C1 segment of cervical spinal cord (tissue), 14 donors: ENCODE data around the gene TMUB2.

ENCODE experiments used
- DNase-seq, 14 donors: peaks; one replicate each; lab custom pipeline; 2025; lab: John Stamatoyannopoulos, UW

The TMUB2 gene

DNA sequence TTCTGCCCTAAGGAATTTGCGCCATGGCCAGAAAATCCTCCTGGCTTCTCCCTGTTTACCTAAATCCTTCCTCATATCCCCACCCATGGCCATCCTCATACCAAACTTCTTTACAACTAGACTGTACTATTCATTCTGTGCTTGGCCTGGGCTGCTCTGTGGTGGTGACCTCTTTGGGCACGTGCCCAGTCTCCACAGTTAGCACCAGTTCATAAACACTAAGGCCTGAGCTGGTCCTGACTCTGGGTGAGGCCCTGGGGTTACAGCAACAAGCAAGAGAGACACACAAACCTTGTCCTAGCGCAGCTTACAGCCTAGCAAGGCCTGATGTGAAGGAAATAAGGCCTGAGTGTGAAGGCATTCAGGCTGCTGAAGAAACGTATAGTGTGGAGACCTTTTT, 16.0 kb downstream of the TMUB2 start:
- no peak for DNase-seq

DNA sequence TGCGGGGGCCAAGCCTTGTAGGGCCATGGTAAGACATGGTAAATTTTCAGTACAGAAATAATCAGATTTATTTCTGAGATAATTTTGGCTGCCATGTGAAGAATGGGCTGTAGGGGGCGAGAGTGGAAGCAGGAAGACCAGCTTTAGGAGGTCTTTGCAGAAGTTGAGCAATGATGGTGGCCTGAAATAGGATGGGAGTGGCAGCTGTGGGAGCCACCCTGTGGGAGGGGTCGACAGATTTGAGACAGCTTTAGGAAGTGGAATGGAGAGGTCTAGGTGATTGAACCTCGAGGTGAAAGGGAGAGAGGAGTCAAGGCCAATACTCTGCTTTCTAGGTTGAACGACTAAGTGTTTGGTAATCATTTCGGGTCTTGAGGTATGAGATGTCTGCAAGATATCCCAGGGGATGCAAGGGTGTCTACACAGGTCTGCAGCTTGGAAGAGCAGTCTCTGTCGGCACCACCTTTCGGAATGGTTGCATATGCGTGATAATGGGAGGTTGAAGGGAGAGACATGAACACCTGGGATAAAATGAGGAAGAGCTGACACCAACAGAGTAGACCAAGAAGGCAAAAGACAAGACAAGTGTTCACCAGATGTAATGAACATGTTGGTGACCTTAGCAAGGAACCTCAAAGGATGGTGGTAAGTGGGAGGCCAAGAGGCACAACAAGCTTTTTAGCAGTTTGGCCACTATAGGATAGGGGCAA, 17.1 kb downstream of the TMUB2 start:
- no peak for DNase-seq

DNA sequence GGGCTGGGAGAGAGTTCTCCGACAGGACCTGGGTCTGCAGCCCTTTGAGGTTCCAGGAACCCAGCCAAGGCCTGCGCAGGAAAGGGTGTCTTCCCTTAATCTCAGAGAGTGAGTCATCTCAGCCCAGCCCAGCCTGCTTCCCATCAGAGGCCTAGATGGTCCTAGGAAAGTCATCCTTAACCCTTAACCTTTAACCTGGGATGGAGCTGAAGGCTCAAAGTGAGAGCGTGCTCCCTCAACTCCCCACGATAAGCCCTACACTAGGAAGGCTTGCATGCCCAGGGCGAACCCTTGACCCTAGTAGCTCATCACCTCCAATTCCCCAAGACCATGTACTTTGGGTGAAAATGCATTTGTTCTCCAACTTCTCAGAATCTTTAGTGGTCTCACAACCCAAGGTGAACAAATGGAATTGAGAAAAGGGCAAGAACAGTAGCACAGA, 17.7 kb downstream of the TMUB2 start:
- DNase-seq: no peak

DNA sequence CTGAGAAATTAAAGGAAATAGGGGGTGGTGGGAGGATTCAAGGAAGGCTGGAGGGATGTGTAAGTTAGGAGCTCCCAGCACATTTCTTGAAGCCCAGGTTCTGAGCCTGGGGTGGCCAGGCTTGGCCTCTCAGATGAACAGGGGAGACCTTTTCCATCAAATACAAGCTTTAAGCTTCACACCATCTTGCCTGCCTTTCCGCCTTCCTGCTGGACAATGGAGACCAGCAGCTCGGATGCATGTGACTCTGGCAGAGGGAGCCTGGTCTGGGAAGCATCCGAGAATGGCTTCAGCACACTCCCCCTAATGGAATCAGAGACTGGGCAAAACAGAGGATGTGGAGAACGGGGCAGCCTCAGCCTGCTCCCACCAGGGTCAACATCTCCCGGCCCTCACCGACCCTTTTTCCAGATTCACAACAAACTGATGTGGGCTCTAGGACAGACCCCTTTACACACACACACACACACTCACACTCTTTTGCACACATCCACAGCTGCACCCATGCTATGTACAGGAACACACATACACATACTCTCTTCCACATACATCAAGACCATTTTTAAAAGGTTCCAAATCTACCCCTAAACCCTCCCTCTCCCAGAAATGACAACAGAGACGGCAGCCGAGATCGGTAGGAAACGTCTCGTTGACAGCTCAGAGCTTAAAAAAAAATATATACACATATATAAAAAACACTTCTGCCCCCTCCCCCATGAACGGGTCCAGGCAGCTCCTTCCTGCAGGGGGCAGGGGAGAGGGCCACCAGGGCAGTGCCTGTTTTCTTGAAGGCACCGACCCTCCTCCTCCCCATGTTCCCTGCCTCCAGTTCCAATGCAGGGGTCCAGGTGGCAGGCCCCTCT, 19.4 kb downstream of the TMUB2 start:
- DNase-seq: no peak

DNA sequence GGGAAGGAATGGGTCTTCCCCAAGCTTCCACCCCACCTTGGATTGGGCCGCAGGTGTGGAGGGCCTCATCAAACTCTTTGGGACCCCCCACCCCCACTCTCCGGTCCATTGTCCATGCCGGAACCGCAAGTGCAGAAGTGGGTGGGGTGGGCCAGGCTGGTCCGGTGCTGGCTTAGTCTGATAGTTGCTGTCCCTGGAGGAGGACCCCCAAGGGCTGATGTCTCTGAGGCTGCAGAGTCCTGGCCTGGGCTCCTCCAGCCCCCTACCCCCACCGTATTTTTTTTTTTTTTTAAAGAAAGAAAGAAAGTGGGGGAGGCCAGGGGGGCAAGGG, 20.0 kb downstream of the TMUB2 start:
- no peak for DNase-seq

DNA sequence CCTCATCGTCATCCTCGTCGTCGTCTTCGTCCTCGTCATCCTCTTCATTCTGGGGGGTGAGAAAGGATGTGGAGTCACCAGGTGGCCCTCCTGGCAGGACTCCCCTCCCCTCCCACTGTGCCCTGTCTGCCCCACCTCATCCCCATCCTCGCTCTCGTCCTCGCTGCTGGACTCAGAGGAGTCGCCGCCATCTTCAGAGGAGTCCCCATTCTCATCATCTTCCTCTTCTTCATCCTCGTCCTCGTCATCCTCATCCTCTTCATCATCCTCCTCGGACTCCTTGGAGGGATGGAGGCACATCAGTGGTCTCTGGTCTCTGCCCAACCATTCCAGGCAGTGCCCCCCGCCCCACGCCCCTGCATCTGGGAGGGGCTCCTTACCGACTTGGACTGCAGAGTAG, 20.5 kb downstream of the TMUB2 start:
- no peak for DNase-seq

DNA sequence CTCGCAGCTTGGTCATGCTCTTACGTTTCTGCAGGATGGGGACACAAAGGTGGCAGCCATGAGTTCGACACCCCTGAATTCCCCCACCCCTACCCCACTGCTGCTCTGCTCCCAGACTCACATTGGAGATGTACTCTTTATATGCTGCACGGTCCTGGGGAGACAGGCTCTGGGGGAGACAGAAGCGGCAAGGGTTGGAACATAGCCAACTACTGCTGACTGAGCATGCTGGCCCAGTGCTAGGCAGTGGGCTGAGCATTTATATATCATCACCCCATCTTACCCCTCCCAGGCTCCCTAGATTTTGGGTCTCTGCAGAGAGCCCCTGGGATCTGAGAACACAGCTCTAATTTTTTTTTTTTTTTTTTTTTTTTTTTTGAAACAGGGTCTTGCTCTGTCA, 21.0 kb downstream of the TMUB2 start:
- DNase-seq: no peak

DNA sequence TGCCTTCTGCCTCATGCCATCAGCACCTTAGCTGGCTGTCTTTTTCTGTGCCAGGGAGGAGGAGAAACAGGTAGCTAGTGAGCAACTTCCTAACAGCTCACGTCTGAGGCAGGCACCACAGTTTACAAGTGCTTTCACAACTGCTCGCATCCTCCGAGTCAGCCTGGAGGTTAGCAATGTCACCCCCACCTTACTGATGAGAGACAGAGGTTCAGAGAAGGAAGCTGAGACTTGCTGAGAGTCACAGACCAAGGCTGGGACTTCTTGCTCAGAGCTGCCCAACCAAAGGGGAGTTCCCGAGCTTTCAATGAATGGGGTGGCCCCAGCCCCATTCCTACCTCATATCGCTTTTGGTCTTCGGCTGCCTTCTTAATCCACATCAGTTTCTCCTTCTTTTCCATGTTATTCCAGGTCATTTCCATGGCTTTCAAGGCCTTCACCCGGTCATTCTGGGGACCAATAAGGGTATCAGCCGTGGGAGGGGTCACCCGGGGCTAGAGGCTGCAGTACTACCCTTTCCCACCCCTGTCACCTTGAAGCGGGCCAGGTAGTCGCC, 23.1 kb downstream of the TMUB2 start:
- DNase-seq: no peak

DNA sequence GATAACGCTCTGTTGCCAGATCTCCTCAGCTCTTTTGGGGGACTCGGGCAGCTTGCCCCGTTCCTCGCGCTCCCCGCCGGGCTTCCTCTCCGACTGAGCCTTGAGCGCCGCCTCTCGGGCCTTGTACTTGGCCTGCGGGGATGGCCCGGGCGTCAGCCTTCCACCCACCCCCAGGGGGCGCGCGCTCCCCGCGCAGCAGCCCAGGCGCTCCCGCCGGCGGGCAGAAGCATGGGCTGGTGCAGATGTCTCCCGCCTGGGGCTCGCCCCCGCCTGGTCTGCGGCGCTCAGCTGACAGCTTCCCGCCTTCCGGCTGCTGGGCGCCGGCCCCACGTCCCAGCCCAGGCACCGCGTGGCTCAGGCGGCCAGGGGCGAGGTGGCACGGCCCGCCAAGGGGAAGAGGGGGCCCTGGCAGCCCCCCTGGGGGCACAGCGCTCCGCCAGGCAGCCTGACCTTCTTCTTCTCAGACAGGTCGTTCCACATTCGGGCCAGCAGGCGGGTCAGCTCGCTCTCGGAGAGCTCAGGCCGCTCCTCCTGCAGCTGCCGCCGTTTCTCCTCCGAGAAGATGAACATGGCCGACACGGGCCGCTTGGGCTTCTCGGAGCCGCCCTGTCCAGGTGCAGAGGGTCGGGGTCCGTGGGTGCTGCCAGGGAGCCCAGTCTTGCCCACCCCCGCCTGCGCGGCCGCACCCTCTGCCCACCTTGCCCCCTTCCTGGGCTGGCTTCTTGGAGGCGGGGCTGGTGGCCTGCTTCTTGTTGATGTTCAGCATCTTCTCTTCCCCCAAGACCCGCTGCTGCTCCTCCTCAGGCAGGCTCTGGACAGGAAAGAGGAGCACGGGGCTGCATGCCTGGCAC, 23.8 kb downstream of the TMUB2 start:
- peak in 13 of 14 donors; percentile 54 to 92 (median 81) for DNase-seq

DNA sequence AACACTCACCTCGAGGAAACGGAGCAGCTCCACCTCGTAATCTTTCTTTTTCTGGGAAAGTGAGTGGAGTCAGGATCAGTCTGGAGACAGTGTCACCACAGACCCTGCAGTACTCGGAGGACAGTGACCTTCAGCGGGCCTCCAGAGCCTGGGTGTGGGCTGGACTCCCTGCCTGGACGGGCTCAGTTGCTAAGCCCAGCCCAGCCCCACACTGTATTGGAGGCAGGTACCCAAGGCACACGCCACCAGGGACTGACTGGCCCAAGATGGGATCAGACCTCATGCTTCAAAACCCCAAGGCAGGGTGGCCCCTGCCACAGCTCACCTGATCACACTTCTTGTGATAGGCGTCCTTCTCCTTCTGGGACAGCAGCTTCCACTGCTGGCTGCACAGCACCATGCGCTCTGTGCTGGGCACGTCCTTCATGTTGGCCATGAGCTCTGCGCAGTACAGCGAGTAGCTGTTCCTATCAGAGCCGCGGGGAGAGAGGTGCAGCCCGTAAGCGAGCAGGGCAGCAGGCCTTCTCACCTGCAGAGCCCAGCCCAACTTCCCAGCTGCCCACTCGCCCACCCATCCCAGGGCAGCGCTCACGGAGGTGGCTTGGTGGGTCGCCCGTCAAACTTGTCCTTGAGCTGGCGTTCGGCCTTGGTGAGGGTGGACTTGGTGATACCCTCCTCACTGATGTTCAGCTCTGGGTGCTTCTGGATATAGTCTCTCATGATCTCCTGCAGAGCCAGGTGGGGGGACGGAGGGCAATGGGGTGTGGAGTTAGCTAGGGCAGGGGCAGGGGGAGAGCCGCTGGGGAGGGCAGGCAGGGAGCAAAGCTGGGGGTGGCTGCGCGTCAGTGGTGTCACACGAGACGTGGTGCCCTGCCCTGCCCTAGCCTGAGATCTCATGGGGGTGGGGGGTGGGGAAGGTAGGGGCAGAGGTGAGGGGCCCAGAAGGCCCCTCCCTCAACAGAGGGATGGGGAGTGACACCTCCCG, 24.8 kb downstream of the TMUB2 start:
- DNase-seq: no peak

DNA sequence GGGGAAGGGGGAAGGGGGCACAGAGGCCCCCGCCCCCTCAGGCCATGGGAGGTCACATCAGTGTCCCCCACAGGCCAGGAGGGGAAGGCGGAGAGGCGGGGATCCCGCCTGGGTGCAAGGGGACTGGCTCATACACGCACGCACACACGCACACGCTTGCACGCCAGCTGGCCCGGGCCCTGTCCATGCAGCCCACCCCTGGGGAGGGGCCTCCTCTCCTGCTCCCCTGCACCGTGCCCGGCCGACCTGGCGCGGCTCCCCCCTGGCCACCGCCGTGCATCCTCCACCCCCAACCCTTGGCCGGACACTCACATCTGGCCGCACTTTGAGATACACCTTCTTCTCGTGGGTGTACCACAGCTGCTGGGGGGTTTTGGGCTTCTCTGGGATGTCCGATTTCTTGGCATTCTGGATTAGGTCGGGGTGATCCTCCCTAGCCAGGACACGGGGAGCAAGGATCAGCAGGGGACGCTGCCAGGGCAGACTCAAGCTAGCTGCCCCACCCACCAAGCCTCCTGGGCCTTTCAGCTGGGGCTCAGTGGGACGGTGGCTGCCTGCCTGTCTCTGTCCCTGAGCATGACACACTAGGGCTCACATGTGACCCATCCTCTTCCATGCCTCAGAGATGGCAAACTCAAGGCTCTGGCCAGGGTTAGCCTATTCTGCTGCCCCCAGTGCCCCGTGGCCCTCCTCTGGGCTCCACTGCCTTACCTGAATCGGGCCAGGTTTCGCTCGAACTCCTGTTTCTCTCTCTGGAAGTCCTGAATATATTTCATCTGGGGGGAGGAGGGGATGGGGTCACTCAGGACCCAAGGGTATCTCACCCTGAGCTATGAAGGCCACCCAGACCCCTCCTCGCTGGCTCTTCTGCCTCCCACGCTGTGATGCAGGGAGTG, 26.0 kb downstream of the TMUB2 start:
- no peak for DNase-seq

DNA sequence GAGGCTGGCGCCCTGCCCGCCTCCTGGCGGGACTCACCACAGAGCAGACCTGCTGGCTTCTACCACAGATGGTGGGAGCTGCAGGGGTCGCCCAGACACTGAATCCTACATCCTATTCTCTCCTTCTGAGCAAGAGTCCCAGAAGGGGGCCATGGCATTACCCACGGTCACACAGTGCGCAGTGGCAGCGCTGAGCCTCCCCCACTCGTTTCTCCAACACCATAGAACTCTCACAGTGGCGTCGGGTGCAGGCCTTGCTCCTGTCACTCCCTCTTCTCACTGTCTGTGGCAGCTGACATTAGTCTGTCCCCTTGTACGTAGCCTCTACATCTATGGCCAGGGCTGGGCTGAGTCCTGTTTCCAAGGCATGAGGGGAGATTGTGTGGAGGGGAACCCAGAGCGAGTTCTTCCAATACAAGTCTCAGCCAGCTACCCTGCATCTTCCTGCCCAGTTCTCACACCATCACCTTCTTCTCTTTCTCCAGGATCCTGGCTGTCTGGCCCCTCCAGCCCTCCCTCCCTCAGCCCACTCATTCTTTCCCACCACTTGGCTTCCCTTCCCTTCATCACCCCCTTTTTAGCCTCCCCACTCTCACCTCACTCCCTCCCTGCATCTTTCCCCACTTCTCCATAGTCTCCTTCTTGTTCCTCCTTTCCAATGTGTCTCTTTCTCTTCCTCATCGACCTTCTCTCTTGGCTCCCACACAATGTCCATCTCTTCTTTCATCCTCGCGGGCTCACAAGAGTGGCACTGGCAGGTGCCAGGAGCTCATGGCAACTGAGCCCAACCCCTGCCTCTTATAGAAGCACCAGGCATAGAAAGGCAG, 26.8 kb downstream of the TMUB2 start:
- DNase-seq: no peak

DNA sequence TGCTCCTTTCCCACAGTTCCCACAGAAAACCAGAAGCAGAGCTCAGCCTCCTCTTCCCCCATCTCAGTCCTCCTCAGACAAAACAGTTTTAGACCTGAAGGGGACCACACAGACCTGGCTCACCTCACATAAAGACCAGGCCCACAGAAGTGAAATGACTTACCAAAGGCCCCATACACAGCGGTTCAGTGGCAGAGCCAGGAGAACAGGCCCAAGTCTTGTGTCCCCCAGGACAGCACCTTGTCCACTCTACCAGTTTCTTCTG, 27.4 kb downstream of the TMUB2 start:
- DNase-seq: no peak

DNA sequence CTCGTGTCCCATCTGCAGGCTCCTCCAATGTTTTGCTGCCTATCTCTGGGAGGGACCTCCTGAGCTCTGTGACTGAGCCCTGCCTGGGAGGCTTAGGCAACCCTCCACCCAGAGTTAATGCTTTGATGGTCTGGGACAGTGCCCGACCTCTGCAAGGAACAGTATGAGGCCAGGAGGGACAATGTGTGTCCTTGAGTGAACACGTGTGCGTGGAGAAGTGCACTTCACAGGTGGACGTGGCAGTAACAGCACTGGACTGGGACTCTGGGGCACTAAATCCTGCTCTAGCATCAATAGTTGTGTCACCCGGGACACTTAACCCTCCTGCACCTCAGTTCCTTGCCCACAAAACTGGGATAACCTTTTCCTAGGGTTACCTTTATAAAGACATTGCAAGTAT, 28.1 kb downstream of the TMUB2 start:
- no peak for DNase-seq

DNA sequence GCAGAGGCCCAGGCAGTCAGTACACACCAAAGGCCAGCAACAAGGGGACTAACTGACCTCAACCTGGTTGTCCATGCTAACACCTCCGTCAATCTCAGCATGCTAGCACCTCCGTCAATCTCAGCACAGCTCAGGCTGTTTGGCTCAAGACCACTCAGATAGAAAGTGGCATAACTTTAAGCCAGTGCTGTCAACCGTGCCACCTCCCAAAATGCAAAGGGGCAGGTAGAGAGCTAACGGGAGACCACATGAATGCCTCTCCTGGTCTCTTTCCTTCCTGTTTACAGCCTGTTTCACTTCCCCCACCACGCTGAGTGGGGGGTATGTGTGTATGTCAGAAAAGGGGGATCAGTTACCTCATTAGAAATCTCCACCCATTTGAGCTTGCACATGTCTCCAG, 29.4 kb downstream of the TMUB2 start:
- DNase-seq: no peak

DNA sequence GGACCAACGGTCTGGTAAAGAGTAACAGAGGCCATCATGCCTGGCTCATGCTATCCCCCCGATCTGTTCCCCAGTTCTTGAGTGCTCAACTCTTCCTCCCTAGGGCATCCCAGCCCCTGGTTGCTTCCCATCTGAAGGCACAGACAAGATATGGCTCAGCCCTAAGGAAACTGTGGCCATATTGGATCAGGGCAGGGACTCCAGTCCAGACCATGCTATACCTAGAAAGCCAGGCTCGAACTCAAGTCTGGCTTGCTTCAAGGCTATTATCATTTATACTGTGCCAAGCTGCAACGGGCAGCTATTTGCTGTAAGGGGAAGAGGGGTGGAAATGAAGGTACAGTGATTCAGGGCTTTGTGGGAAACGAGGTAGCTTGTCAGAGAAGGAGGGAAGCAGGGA, 29.9 kb downstream of the TMUB2 start:
- no peak for DNase-seq

DNA sequence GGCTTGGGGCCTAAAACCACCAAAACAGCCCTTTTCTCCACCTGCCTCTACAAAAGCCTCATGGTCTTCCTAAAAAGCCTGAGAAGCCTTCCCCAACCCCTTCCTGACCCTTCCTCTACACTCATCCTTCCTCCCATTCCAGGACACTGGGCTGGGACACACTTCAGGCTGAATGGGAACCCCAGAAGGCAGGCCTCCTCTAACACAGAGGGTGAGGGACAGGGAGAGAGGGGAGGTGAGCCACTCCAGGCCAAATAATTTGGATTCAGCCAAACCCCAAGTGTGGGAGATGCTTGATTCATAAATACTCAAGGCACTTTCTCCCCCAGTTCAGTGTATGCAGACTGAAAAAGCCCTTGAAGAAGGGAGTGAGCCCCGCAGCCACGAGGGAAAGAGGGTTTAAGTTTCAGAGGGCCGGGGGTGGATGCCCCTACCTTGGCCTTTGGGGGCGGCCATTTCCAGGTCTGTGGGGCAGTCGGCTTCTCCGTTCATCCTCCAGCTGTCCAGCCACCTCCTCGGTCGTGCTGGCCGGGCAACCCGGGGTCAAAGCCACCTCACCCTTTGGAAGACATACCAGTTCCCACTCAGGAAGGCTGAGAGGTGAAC, 31.1 kb downstream of the TMUB2 start:
- DNase-seq: peak in 2 of 14 donors; percentile 51 to 54

DNA sequence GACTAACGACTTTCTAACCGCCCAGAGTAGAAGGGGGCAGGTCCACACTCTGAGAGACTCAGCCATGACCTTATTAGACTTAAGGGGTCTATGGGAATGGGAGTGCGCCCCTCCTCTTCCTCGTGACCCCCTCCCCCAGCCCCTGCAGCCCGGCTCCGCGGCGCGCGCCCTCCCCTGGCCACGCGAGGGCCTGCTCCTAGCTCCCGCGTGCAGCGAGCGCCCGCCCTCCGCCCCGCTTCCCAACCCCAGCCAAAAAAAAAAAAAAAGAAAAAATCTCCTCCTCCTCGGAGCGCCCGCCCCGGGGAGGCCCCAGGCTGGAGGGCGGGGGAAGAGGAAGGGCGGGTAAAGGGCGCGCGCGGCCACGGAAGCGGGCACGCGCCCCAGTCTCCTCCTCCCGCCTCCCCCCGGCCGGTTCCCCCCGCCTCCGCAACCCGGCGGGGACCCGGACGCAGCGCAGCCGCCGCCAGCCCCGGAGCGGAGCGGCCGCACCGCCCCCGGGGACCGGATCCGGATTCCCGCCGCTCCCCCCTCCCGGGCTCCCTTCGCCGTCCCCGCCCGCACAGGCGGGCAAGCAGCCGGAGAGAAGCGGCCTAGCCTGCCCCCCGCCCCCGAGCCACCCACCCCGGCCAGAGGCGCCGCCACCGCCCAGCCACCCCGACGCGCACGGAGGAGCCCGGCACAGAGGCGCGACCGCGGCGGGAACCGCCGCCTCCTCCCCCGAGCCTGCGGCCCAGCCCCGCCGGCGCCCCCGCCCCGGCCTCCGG, 31.8 kb downstream of the TMUB2 start:
- peak in 13 of 14 donors; percentile 31 to 90 (median 83) for DNase-seq
